ENCODE measurements around the gene SPEF2.

GRCh38 chr5:35765921-35766320 is 148.3 kb downstream of the SPEF2 start:
- TF ChIP-seq, protein P1, sequence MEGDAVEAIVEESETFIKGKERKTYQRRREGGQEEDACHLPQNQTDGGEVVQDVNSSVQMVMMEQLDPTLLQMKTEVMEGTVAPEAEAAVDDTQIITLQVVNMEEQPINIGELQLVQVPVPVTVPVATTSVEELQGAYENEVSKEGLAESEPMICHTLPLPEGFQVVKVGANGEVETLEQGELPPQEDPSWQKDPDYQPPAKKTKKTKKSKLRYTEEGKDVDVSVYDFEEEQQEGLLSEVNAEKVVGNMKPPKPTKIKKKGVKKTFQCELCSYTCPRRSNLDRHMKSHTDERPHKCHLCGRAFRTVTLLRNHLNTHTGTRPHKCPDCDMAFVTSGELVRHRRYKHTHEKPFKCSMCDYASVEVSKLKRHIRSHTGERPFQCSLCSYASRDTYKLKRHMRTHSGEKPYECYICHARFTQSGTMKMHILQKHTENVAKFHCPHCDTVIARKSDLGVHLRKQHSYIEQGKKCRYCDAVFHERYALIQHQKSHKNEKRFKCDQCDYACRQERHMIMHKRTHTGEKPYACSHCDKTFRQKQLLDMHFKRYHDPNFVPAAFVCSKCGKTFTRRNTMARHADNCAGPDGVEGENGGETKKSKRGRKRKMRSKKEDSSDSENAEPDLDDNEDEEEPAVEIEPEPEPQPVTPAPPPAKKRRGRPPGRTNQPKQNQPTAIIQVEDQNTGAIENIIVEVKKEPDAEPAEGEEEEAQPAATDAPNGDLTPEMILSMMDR (IDR thresholded peaks at IDR 0.05): no peak
- TF ChIP-seq CHD4 (IDR thresholded peaks at IDR 0.05; ENCODE audit: borderline replicate concordance): no peak
- no peak for TF ChIP-seq CBX8 (IDR thresholded peaks at IDR 0.05)

Measured in A549 (cell line).